ENCODE data around the gene SLC12A9.

GRCh38 chr7:100818366-100818765 is 34.1 kb upstream of the SLC12A9 start:
- TF ChIP-seq CTCF (IDR thresholded peaks at IDR 0.05) (no peak), ZFX (IDR thresholded peaks at IDR 0.05; ENCODE audit: borderline replicate concordance) (no peak)

All from 22Rv1 (cell line).